GM21360 (cell line): ENCODE data around the gene IGF2BP3.
A peak's percentile ranks its signal among the peaks of the same experiment; 100 is the strongest.
"Not testable (repeated sequence)": the region's sequence is repeated elsewhere in the genome, so short reads cannot be mapped to it uniquely, and the experiment has no call there.

ENCODE experiments used
- ATAC-seq: cut with Tn5 transposase; IDR thresholded peaks from one replicate; pipeline ENCODE4 v1.9.1; 2021; ENCODE audit warnings: mild to moderate bottlenecking, moderate library complexity; ENCODE audit not compliant: unreplicated experiment

IGF2BP3 gene

GRCh38 chr7:23470330-23471105, at the start of gene IGF2BP3:
Gene IGF2BP3, minus strand, starts transcription at chr7:23470491. Its CDS starts 381 bp downstream, at chr7:23470110.
- no peak for ATAC-seq

GRCh38 chr7:23514755-23515154, 44.5 kb upstream of the IGF2BP3 start:
- peak; percentile 72 for ATAC-seq

GRCh38 chr7:23513746-23514145, 43.5 kb upstream of the IGF2BP3 start:
- ATAC-seq: not testable (repeated sequence)

GRCh38 chr7:23494009-23494408, 23.7 kb upstream of the IGF2BP3 start:
- no peak for ATAC-seq

- ATAC-seq: no peak
Measured at GRCh38 chr7:23491502-23491901, 21.2 kb upstream of the IGF2BP3 start.

- ATAC-seq: no peak
Measured at GRCh38 chr7:23490357-23491135, 20.3 kb upstream of the IGF2BP3 start.

GRCh38 chr7:23488714-23489113, 18.4 kb upstream of the IGF2BP3 start:
- not testable (repeated sequence) for ATAC-seq

GRCh38 chr7:23487670-23488069, 17.4 kb upstream of the IGF2BP3 start:
- ATAC-seq: no peak

GRCh38 chr7:23486002-23486773, 15.9 kb upstream of the IGF2BP3 start:
- ATAC-seq: no peak

- ATAC-seq: no peak
Measured at GRCh38 chr7:23482686-23483085, 12.4 kb upstream of the IGF2BP3 start.

GRCh38 chr7:23477962-23478866, 7.9 kb upstream of the IGF2BP3 start:
- ATAC-seq: no peak

GRCh38 chr7:23477157-23477499, 6.8 kb upstream of the IGF2BP3 start:
- ATAC-seq: no peak

- ATAC-seq: no peak
Measured at GRCh38 chr7:23476286-23477156, 6.2 kb upstream of the IGF2BP3 start.

- ATAC-seq: no peak
Measured at GRCh38 chr7:23475576-23475839, 5.2 kb upstream of the IGF2BP3 start.

GRCh38 chr7:23474829-23475575, 4.7 kb upstream of the IGF2BP3 start:
- ATAC-seq: no peak

- ATAC-seq: peak; percentile 64
Measured at GRCh38 chr7:23474094-23474828, 4.0 kb upstream of the IGF2BP3 start.

GRCh38 chr7:23473844-23474093, 3.5 kb upstream of the IGF2BP3 start:
- no peak for ATAC-seq

- ATAC-seq: no peak
Measured at GRCh38 chr7:23472956-23473843, 2.9 kb upstream of the IGF2BP3 start.
